ENCODE data around the gene GPR27. TPM values are rescaled to one million over a fixed set of nuclear protein-coding genes. Genes with fewer than 3 reads are reported as not detected.
A peak's percentile ranks its signal among the peaks of the same experiment; 100 is the strongest.

GPR27 gene
- total and polyA plus RNA-seq, 4 donors, result 0.59 to 7.7 (median 3.2) TPM

DNA sequence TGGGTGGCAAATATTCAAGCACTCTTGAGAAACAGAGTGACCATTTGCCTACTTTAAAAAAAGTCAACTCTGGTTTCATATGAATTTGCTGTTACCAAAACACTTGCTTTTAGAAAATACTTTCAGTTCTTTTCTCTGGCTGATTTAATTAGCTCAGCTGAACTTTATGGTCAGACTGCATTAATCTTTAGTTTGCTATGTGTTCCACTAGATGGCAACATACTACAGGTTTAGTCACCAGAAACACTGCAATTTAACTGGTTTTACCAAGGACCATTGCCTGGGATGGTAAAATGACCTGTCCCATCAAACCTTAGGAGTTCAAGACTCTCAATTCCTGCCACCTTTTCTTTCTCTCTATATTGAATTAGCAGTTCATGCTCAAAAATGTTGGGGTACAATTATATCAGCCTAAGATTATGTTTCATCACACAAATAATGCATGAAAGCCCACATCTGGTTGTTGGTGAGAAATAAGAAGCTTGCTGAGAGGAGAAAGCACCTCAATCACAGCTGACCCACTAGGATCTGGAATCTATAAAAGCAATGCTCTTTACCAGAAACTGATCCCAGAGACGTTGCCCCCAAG, 42.7 kb upstream of the GPR27 start:
- Histone ChIP-seq H3K4me1 (ENCODE audit: control insufficient read depth in 5 of 5, insufficient read depth in 5 of 5, low read length in 5 of 5) (peaks cover 0 to 7% (median 2%) of the 10 kb centered on the region in 5 donors), H3K27ac (ENCODE audit: low read depth in 1 of 2, low read length in 1 of 2) (peak overlapping the region in 1 of 2 donors; percentile 32), H3K36me3 (ENCODE audit: control insufficient read depth in 4 of 4, insufficient read depth in 4 of 4, low read length in 4 of 4) (peaks cover 0 to 5% (median 2%) of the 10 kb centered on the region in 4 donors), H3K27me3 (ENCODE audit: control insufficient read depth in 3 of 3, insufficient read depth in 3 of 3, low read length in 2 of 3) (no peaks in the 10 kb centered on the region), H3K9ac (ENCODE audit: insufficient read depth in 1 of 2, low read length in 2 of 2) (no peak overlapping the region), H3K4me3 (no peak overlapping the region), H3K9me3 (ENCODE audit: control insufficient read depth in 4 of 4, insufficient read depth in 3 of 4, low read length in 3 of 4) (no peaks in the 10 kb centered on the region)
- WGBS, 2 donors, result 18 to 29% methylated on average over 1 of the region's 1 CpG
- TF ChIP-seq, protein P1, sequence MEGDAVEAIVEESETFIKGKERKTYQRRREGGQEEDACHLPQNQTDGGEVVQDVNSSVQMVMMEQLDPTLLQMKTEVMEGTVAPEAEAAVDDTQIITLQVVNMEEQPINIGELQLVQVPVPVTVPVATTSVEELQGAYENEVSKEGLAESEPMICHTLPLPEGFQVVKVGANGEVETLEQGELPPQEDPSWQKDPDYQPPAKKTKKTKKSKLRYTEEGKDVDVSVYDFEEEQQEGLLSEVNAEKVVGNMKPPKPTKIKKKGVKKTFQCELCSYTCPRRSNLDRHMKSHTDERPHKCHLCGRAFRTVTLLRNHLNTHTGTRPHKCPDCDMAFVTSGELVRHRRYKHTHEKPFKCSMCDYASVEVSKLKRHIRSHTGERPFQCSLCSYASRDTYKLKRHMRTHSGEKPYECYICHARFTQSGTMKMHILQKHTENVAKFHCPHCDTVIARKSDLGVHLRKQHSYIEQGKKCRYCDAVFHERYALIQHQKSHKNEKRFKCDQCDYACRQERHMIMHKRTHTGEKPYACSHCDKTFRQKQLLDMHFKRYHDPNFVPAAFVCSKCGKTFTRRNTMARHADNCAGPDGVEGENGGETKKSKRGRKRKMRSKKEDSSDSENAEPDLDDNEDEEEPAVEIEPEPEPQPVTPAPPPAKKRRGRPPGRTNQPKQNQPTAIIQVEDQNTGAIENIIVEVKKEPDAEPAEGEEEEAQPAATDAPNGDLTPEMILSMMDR (IDR thresholded peaks at IDR 0.05; ENCODE audit: control extremely low read depth, extremely low read depth), result peak; percentile 70
- ATAC-seq (ENCODE audit: insufficient read depth, low FRiP score), result no peak
- DNase-seq, result peak in 2 of 3 donors; percentile 63 to 74

- 72 to 78% methylated on average over 2 of the region's 2 CpGs for WGBS, 2 donors
- ATAC-seq (ENCODE audit: insufficient read depth, low FRiP score) (peak; percentile 56), DNase-seq (no peak)
- Histone ChIP-seq H3K27ac (ENCODE audit: low read depth in 1 of 2, low read length in 1 of 2) (no peak overlapping the region), H3K9me3 (ENCODE audit: control insufficient read depth in 4 of 4, insufficient read depth in 3 of 4, low read length in 3 of 4) (no peaks in the 10 kb centered on the region), H3K9ac (ENCODE audit: insufficient read depth in 1 of 2, low read length in 2 of 2) (no peak overlapping the region), H3K4me3 (no peak overlapping the region), H3K36me3 (ENCODE audit: control insufficient read depth in 4 of 4, insufficient read depth in 4 of 4, low read length in 4 of 4) (peaks cover 0 to 5% (median 2%) of the 10 kb centered on the region in 4 donors), H3K27me3 (ENCODE audit: control insufficient read depth in 3 of 3, insufficient read depth in 3 of 3, low read length in 2 of 3) (no peaks in the 10 kb centered on the region), H3K4me1 (ENCODE audit: control insufficient read depth in 5 of 5, insufficient read depth in 5 of 5, low read length in 5 of 5) (peaks cover 0 to 7% (median 2%) of the 10 kb centered on the region in 5 donors)
- TF ChIP-seq, protein P1 (IDR thresholded peaks at IDR 0.05; ENCODE audit: control extremely low read depth, extremely low read depth), result no peak
Measured at GRCh38 chr3:71713041-71713440, 40.6 kb upstream of the GPR27 start.

GRCh38 chr3:71714595-71714994, 39.1 kb upstream of the GPR27 start:
- Histone ChIP-seq H3K36me3 (ENCODE audit: control insufficient read depth in 4 of 4, insufficient read depth in 4 of 4, low read length in 4 of 4) (peaks cover 0 to 5% (median 2%) of the 10 kb centered on the region in 4 donors), H3K9ac (ENCODE audit: insufficient read depth in 1 of 2, low read length in 2 of 2) (no peak overlapping the region), H3K9me3 (ENCODE audit: control insufficient read depth in 4 of 4, insufficient read depth in 3 of 4, low read length in 3 of 4) (no peaks in the 10 kb centered on the region), H3K4me3 (no peak overlapping the region), H3K27me3 (ENCODE audit: control insufficient read depth in 3 of 3, insufficient read depth in 3 of 3, low read length in 2 of 3) (no peaks in the 10 kb centered on the region), H3K27ac (ENCODE audit: low read depth in 1 of 2, low read length in 1 of 2) (no peak overlapping the region), H3K4me1 (ENCODE audit: control insufficient read depth in 5 of 5, insufficient read depth in 5 of 5, low read length in 5 of 5) (peaks cover 0 to 7% (median 2%) of the 10 kb centered on the region in 5 donors)
- TF ChIP-seq, protein P1 (IDR thresholded peaks at IDR 0.05; ENCODE audit: control extremely low read depth, extremely low read depth), result no peak
- no peak for DNase-seq
- ATAC-seq (ENCODE audit: insufficient read depth, low FRiP score), result no peak
- 89 to 90% methylated on average over 4 of the region's 4 CpGs for whole genome bisulfite sequencing, 2 donors

GRCh38 chr3:71718072-71718471, 35.6 kb upstream of the GPR27 start:
- DNase-seq (no peak), ATAC-seq (ENCODE audit: insufficient read depth, low FRiP score) (no peak)
- Histone ChIP-seq H3K36me3 (ENCODE audit: control insufficient read depth in 4 of 4, insufficient read depth in 4 of 4, low read length in 4 of 4) (no peaks in the 10 kb centered on the region), H3K9me3 (ENCODE audit: control insufficient read depth in 4 of 4, insufficient read depth in 3 of 4, low read length in 3 of 4) (no peaks in the 10 kb centered on the region), H3K4me1 (ENCODE audit: control insufficient read depth in 5 of 5, insufficient read depth in 5 of 5, low read length in 5 of 5) (peaks cover 0 to 7% (median 0%) of the 10 kb centered on the region in 5 donors), H3K27ac (ENCODE audit: low read depth in 1 of 2, low read length in 1 of 2) (no peak overlapping the region), H3K27me3 (ENCODE audit: control insufficient read depth in 3 of 3, insufficient read depth in 3 of 3, low read length in 2 of 3) (no peaks in the 10 kb centered on the region), H3K9ac (ENCODE audit: insufficient read depth in 1 of 2, low read length in 2 of 2) (no peak overlapping the region), H3K4me3 (no peak overlapping the region)
- TF ChIP-seq, protein P1 (IDR thresholded peaks at IDR 0.05; ENCODE audit: control extremely low read depth, extremely low read depth), result no peak
- 39 to 61% methylated on average over 4 of the region's 4 CpGs for WGBS, 2 donors
